SW 1271 (cell line): Measurements from ENCODE around the gene MAP4K4.
"Not testable (repeated sequence)": the region's sequence is repeated elsewhere in the genome, so short reads cannot be mapped to it uniquely, and the experiment has no call there.

Experiments used
- DNase-seq, 2 experiments: peaks; one replicate each; lab custom pipeline; 2025; lab: John Stamatoyannopoulos, UW

Gene MAP4K4

GRCh38 chr2:101905746-101906336, 208.3 kb downstream of the MAP4K4 start:
- no peak for DNase-seq

- DNase-seq = no peak
Observed at GRCh38 chr2:101909760-101910159, 212.3 kb downstream of the MAP4K4 start.

- DNase-seq = no peak
Observed at GRCh38 chr2:101912545-101912944, 215.0 kb downstream of the MAP4K4 start.

GRCh38 chr2:101921319-101921952, 223.9 kb downstream of the MAP4K4 start:
- DNase-seq = no peak

GRCh38 chr2:101921953-101922325, 224.4 kb downstream of the MAP4K4 start:
- no peak for DNase-seq

- DNase-seq = not testable (repeated sequence)
Observed at GRCh38 chr2:101924311-101924710, 226.8 kb downstream of the MAP4K4 start.

GRCh38 chr2:101930019-101930418, 232.5 kb downstream of the MAP4K4 start:
- DNase-seq = no peak

GRCh38 chr2:101930847-101931246, 233.3 kb downstream of the MAP4K4 start:
- no peak for DNase-seq

- no peak for DNase-seq
Observed at GRCh38 chr2:101931402-101931801, 233.9 kb downstream of the MAP4K4 start.

GRCh38 chr2:101935764-101936163, 238.3 kb downstream of the MAP4K4 start:
- not testable (repeated sequence) for DNase-seq

- no peak for DNase-seq
Observed at GRCh38 chr2:101942851-101943250, 245.3 kb downstream of the MAP4K4 start.
